Activated CD8-positive, alpha-beta T cell treated with anti-CD3 and anti-CD28 coated beads for 36 hours (primary cell): ENCODE results near the gene YIPF1. TPM values are rescaled to one million over a fixed set of nuclear protein-coding genes. Genes with fewer than 3 reads are reported as not detected.

Experiments used
- ATAC-seq: fragments of 200-7000 bp; cut with Tn5 transposase; one replicate; pipeline ENCODE4 v1.10.0; 2021; ENCODE audit warnings: mild to moderate bottlenecking, moderate library complexity
- CTCF ChIA-PET: fragments of 350-600 bp; sonication (Branson Sonifier 250); formaldehyde crosslinking; loops from one replicate; lab custom pipeline; 2021; ENCODE audit warnings: antibody characterized with exemption; lab: Charles Lee
- POLR2A ChIA-PET: fragments of 350-600 bp; sonication (Branson Sonifier 250); formaldehyde crosslinking; loops from one replicate; lab custom pipeline; 2021; ENCODE audit warnings: antibody characterized with exemption; lab: Charles Lee
- DNase-seq: peaks from one replicate; pipeline ENCODE4 v3.0.0-alpha.2; 2020
- H3K27ac Mint-ChIP-seq: one replicate; pipeline ENCODE4 v1.8.0; 2021; ENCODE audit warnings: mild to moderate bottlenecking, mixed read lengths
- H3K27me3 Mint-ChIP-seq: one replicate; pipeline ENCODE4 v1.8.0; 2021; ENCODE audit warnings: mixed read lengths
- H3K36me3 Mint-ChIP-seq: one replicate; pipeline ENCODE4 v1.8.0; 2021; ENCODE audit warnings: low read depth, mixed read lengths
- H3K4me1 Mint-ChIP-seq: one replicate; pipeline ENCODE4 v1.8.0; 2021; ENCODE audit warnings: low read depth, mixed read lengths
- H3K4me3 Mint-ChIP-seq: one replicate; pipeline ENCODE4 v1.8.0; 2021; ENCODE audit warnings: mild to moderate bottlenecking, moderate library complexity, mixed read lengths
- H3K9me3 Mint-ChIP-seq: one replicate; pipeline ENCODE4 v1.8.0; 2021; ENCODE audit warnings: mixed read lengths
- CTCF ChIP-seq: fragments of 200-600 bp; IDR thresholded peaks from one replicate; pipeline ENCODE4 v1.8.0; 2022; ENCODE audit warnings: antibody characterized with exemption, mild to moderate bottlenecking
- intact Hi-C: fragments of 100-400 bp; cut with micrococcal nuclease; formaldehyde crosslinking; loops from one replicate; pipeline ENCODE4 v1.10.0; 2022
- total RNA-seq, 2 experiments: library from RNA; stranded (reverse); gene quantifications; one replicate each; pipeline ENCODE4 v1.2.3, GENCODE V29; 2021

YIPF1 gene
- total RNA-seq, 2 experiments from 2014 or later, result 13.2 to 15.6 TPM

- Mint-ChIP-seq H3K4me1 (peaks cover 36% of the 10 kb centered on the region), H3K27ac (no peak overlapping the region), H3K36me3 (peaks cover 26% of the 10 kb centered on the region), H3K27me3 (no peaks in the 10 kb centered on the region), H3K9me3 (no peaks in the 10 kb centered on the region), H3K4me3 (no peak overlapping the region)
- ChIA-PET CTCF (interaction anchor here (1.3 to 1.7 kb wide), 2 partner anchors 40 to 57 kb away, joined by 5 read pairs; no protein-coding TSS in a partner anchor), POLR2A (interaction anchor here (1.0 kb wide), 1 partner anchor 13 kb away, joined by 3 read pairs; no protein-coding TSS in a partner anchor)
- intact Hi-C loops, result no loop called here
- DNase-seq (no peak), ATAC-seq (no peak)
- no peak for TF ChIP-seq CTCF
Observed at GRCh38 chr1:53918343-53918742, 28.7 kb upstream of the YIPF1 start.

- intact Hi-C loops, result no loop called here
- no peaks in the 10 kb centered on the region for H3K27me3 Mint-ChIP-seq
- H3K27ac Mint-ChIP-seq, result no peak overlapping the region
- ATAC-seq, result no peak
- ChIA-PET POLR2A (no interaction called here), CTCF (interaction anchor here (0.9 to 2.8 kb wide), 7 partner anchors 11 to 53 kb away, joined by 3 to 12 read pairs (median 5); partner anchors contain the start of gene IFT25)
- no peak for TF ChIP-seq CTCF
- peaks cover 18% of the 10 kb centered on the region for H3K4me1 Mint-ChIP-seq
- H3K4me3 Mint-ChIP-seq, result no peak overlapping the region
- DNase-seq, result no peak
- H3K9me3 Mint-ChIP-seq, result no peaks in the 10 kb centered on the region
- peaks cover 12% of the 10 kb centered on the region for H3K36me3 Mint-ChIP-seq
Observed at GRCh38 chr1:53913352-53914033, 23.9 kb upstream of the YIPF1 start.

- ATAC-seq, result no peak
- Mint-ChIP-seq H3K27me3 (no peaks in the 10 kb centered on the region), H3K27ac (no peak overlapping the region), H3K4me1 (peaks cover 9% of the 10 kb centered on the region), H3K36me3 (peaks cover 4% of the 10 kb centered on the region), H3K4me3 (no peak overlapping the region), H3K9me3 (no peaks in the 10 kb centered on the region)
- POLR2A ChIA-PET, result interaction anchor here (1.0 kb wide), 1 partner anchor 33 kb away, joined by 3 read pairs; no protein-coding TSS in a partner anchor
- no peak for DNase-seq
- CTCF ChIA-PET, result interaction anchor here (0.7 to 1.5 kb wide), 3 partner anchors 14 to 50 kb away, joined by 3 to 5 read pairs (median 4); no protein-coding TSS in a partner anchor
- intact Hi-C loops, result no loop called here
- no peak for TF ChIP-seq CTCF
Observed at GRCh38 chr1:53911442-53911841, 21.8 kb upstream of the YIPF1 start.

DNA sequence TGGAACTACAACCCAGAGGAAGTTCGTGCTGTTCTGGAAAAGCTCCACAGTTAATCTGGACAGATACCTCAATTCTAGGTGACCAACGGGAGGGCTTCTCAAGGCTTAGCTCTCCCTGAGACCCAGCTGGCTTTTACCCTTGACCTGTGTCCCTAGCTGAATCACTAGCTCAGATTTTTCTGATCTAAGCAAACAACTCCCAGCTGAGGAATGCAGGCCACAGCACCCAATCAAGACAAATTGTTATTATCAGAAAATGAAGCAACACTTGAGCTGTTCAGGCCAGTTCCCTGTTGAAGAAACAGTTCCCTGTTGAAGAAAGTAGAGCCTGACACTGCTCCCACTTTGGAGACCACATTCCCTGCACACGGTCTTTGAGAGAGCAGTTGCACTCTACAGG, 20.3 kb upstream of the YIPF1 start:
- ChIA-PET POLR2A (interaction anchor here (0.6 to 1.1 kb wide), 2 partner anchors 10 to 250 kb away, joined by 3 read pairs; no protein-coding TSS in a partner anchor), CTCF (interaction anchor here (1.0 to 1.5 kb wide), 2 partner anchors 49 to 50 kb away, joined by 3 to 5 read pairs; no protein-coding TSS in a partner anchor)
- no peaks in the 10 kb centered on the region for H3K27me3 Mint-ChIP-seq
- no peaks in the 10 kb centered on the region for H3K4me1 Mint-ChIP-seq
- no peak overlapping the region for H3K27ac Mint-ChIP-seq
- no peaks in the 10 kb centered on the region for H3K36me3 Mint-ChIP-seq
- H3K4me3 Mint-ChIP-seq, result no peak overlapping the region
- ATAC-seq, result no peak
- intact Hi-C loops, result no loop called here
- no peaks in the 10 kb centered on the region for H3K9me3 Mint-ChIP-seq
- no peak for TF ChIP-seq CTCF
- no peak for DNase-seq

DNA sequence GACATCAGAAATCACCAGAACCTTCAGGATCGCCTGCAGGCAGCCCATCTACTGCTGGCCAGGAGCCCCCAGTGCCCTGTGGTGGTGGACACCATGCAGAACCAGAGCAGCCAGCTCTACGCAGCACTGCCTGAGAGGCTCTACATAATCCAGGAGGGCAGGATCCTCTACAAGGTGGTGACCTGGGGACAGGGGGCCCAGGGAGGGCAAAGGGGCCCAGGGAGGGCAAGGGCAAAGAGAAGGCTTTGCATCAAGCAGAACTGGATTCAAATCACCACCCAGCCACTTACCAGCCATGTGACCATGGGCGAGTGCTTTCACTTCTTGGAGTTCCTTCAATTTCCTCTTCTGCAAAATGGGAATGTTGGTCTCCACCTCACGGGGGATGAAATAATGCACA, 16.5 kb upstream of the YIPF1 start:
- POLR2A ChIA-PET, result no interaction called here
- Mint-ChIP-seq H3K27ac (no peak overlapping the region), H3K4me3 (no peak overlapping the region), H3K9me3 (no peaks in the 10 kb centered on the region), H3K36me3 (no peaks in the 10 kb centered on the region), H3K4me1 (peaks cover 3% of the 10 kb centered on the region), H3K27me3 (no peaks in the 10 kb centered on the region)
- no peak for TF ChIP-seq CTCF
- DNase-seq, result no peak
- CTCF ChIA-PET, result interaction anchor here (1.0 kb wide), 1 partner anchor 27 kb away, joined by 3 read pairs; no protein-coding TSS in a partner anchor
- intact Hi-C loops, result no loop called here
- no peak for ATAC-seq
